HepG2 (cell line): ENCODE data around the gene SIX5. TPM values are rescaled to one million over a fixed set of nuclear protein-coding genes. Genes with fewer than 3 reads are reported as not detected.

Experiments
- BRD4 ChIP-seq: sonication (generic); formaldehyde crosslinking; IDR thresholded peaks from 2 replicates; pipeline ENCODE4 v1.4.0; 2020; ENCODE audit warnings: missing genetic modification reagents
- CHCHD3 ChIP-seq: sonication (generic); formaldehyde crosslinking; IDR thresholded peaks from 2 replicates; pipeline ENCODE4 v1.8.0; 2022; ENCODE audit warnings: mild to moderate bottlenecking, missing genetic modification reagents, moderate library complexity
- DBP ChIP-seq: sonication (generic); formaldehyde crosslinking; IDR thresholded peaks from 2 replicates; pipeline ENCODE4 v1.4.0; 2020; ENCODE audit warnings: missing genetic modification reagents; ENCODE audit errors: not compliant biosample characterization
- EEA1 ChIP-seq: sonication (generic); formaldehyde crosslinking; IDR thresholded peaks from 2 replicates; pipeline ENCODE4 v1.5.1; 2020; ENCODE audit warnings: mild to moderate bottlenecking, missing genetic modification reagents, borderline replicate concordance
- GABPB1 ChIP-seq: IDR thresholded peaks from 2 replicates; pipeline ENCODE4 v1.6.1; 2016; ENCODE audit warnings: mild to moderate bottlenecking, missing genetic modification reagents, moderate library complexity, missing compliant biosample characterization
- HDAC1 ChIP-seq: sonication (generic); formaldehyde crosslinking; IDR thresholded peaks from 2 replicates; pipeline ENCODE4 v1.5.1; 2020; ENCODE audit warnings: mild to moderate bottlenecking, missing genetic modification reagents
- NR2F6 ChIP-seq, 2 experiments: IDR thresholded peaks; 2 replicates each; pipeline ENCODE4 v1.6.1; 2016; ENCODE audit warnings: antibody characterized with exemption in 1 of 2, mild to moderate bottlenecking in 1 of 2
- RAD51 ChIP-seq: fragments of 450-650 bp; IDR thresholded peaks from 2 replicates; pipeline ENCODE4 v1.6.1; 2016; ENCODE audit warnings: borderline replicate concordance
- SALL1 ChIP-seq: sonication (generic); formaldehyde crosslinking; IDR thresholded peaks from 2 replicates; pipeline ENCODE4 v1.8.0; 2022; ENCODE audit warnings: mild to moderate bottlenecking, missing genetic modification reagents
- YEATS4 ChIP-seq: sonication (generic); formaldehyde crosslinking; IDR thresholded peaks from 2 replicates; pipeline ENCODE4 v1.4.0; 2020; ENCODE audit warnings: missing genetic modification reagents, borderline replicate concordance
- ZBTB38 ChIP-seq: sonication (generic); formaldehyde crosslinking; IDR thresholded peaks from 2 replicates; pipeline ENCODE4 v1.5.1; 2020; ENCODE audit warnings: mild to moderate bottlenecking, missing genetic modification reagents
- ZBTB40 ChIP-seq, 2 experiments: fragments of 450-650 bp in 1 of 2; sonication (generic) in 1 of 2; formaldehyde crosslinking in 1 of 2; IDR thresholded peaks; 2 replicates each; pipeline versions ENCODE4 v1.6.1 to v1.8.0; 2016 to 2022; ENCODE audit warnings: antibody characterized with exemption in 1 of 2, mild to moderate bottlenecking in 1 of 2, missing genetic modification reagents in 1 of 2
- ZBTB43 ChIP-seq: sonication (generic); formaldehyde crosslinking; conservative IDR thresholded peaks from 2 replicates; pipeline ENCODE4 v1.4.0; 2020; ENCODE audit warnings: missing genetic modification reagents
- ZFAT ChIP-seq: sonication (generic); formaldehyde crosslinking; conservative IDR thresholded peaks from 2 replicates; pipeline ENCODE4 v1.8.1; 2023; ENCODE audit warnings: missing genetic modification reagents, inconsistent platforms
- ZFP36L2 ChIP-seq: sonication (generic); formaldehyde crosslinking; IDR thresholded peaks from 2 replicates; pipeline ENCODE4 v1.4.0; 2020; ENCODE audit warnings: missing genetic modification reagents
- ZNF292 ChIP-seq: sonication (generic); formaldehyde crosslinking; IDR thresholded peaks from 2 replicates; pipeline ENCODE4 v1.8.1; 2022; ENCODE audit warnings: mild to moderate bottlenecking, low read depth, missing genetic modification reagents, borderline replicate concordance
- ZNF660 ChIP-seq: sonication (generic); formaldehyde crosslinking; IDR thresholded peaks from 2 replicates; pipeline ENCODE4 v1.5.1; 2020; ENCODE audit warnings: mild to moderate bottlenecking, low read depth, missing genetic modification reagents, borderline replicate concordance
- ZNF775 ChIP-seq: sonication (generic); formaldehyde crosslinking; IDR thresholded peaks from 2 replicates; pipeline ENCODE4 v1.4.0; 2020; ENCODE audit warnings: missing genetic modification reagents, mild to moderate bottlenecking, moderate library complexity, borderline replicate concordance
- polyA plus RNA-seq, 8 experiments: library from polyadenylated mRNA; depleted of rRNA in 3 of 8; stranded (reverse) in 7 of 8; unstranded in 1 of 8; fragments of >200 nt; fragmentation: Illumina TruSeq in 4 of 8; extraction: Trizol in 4 of 8; gene quantifications; 2 replicates each; pipeline versions ENCODE4 v1.2.1 to v1.2.3, GENCODE V29; 2011 to 2016; ENCODE audit warnings: low read depth in 4 of 8, missing spikeins in 1 of 8, mixed read lengths in 1 of 8; ENCODE audit not compliant: insufficient read depth in 1 of 8
- total RNA-seq, 5 experiments: library from RNA; depleted of rRNA; stranded (reverse); fragments of >200 nt; fragmentation: Illumina TruSeq; extraction: Trizol; gene quantifications; 2 replicates each; pipeline ENCODE4 v1.2.3, GENCODE V29; 2016; ENCODE audit warnings: low read depth in 1 of 5

Gene SIX5
- total and polyA plus RNA-seq, 2 of the 13 experiments (the other 11 are each of a cell fraction or from before 2014, with no cell fraction given), result 7.7 to 10.5 TPM

GRCh38 chr19:45767881-45768654, 984 bp downstream of the SIX5 start (continued):
- TF ChIP-seq ZFAT (no peak), ZBTB40 (IDR thresholded peaks at IDR 0.05) (no peak), ZBTB40 (CRISPR knock-in tag; IDR thresholded peaks at IDR 0.05) (no peak), HDAC1 (CRISPR knock-in tag) (peak; percentile 34; the same call in 1 of the 2 replicates), DBP (CRISPR knock-in tag) (no peak), ZNF292 (CRISPR knock-in tag) (no peak; the same call in 1 of the 2 replicates), RAD51 (no peak), GABPB1 (CRISPR knock-in tag) (peak; percentile 55; the same call in 1 of the 2 replicates), NR2F6 (IDR thresholded peaks at IDR 0.05) (no peak), NR2F6 (CRISPR knock-in tag; IDR thresholded peaks at IDR 0.05) (no peak), ZBTB38 (CRISPR knock-in tag) (no peak; the same call in 1 of the 2 replicates), EEA1 (CRISPR knock-in tag) (no peak), SALL1 (CRISPR knock-in tag) (peak; percentile 59), ZBTB43 (no peak), ZNF775 (CRISPR knock-in tag) (no peak), ZFP36L2 (CRISPR knock-in tag) (no peak), CHCHD3 (CRISPR knock-in tag) (no peak), YEATS4 (peak; percentile 73; the same call in 1 of the 2 replicates), ZNF660 (CRISPR knock-in tag) (no peak), BRD4 (CRISPR knock-in tag) (peak; percentile 65; the same call in 1 of the 2 replicates)
